GM12891 (cell line): ENCODE data around the gene NDFIP2.

Experiments used
- DNase-seq: peaks from one replicate; pipeline ENCODE4 v3.0.0; 2011; ENCODE audit warnings: low spot score; ENCODE audit not compliant: insufficient read length
- FAIRE-seq: peaks from 2 replicates; lab custom pipeline; 2011; peaks lifted over from hg19 to GRCh38; lab: Jason Lieb, UNC
- PAX5 ChIP-seq: IDR thresholded peaks from 2 replicates; pipeline ENCODE4 v1.6.1; 2011; ENCODE audit warnings: low read length, moderate library complexity, mild to moderate bottlenecking; ENCODE audit not compliant: insufficient read depth, severe bottlenecking
- POLR2A ChIP-seq: IDR thresholded peaks from 2 replicates; pipeline ENCODE4 v1.6.1; 2011; ENCODE audit warnings: low read depth, low read length, control low read depth
- POLR2AphosphoS5 ChIP-seq: IDR thresholded peaks from 2 replicates; pipeline ENCODE4 v1.6.1; 2011; ENCODE audit warnings: low read depth, low read length, control low read depth
- POU2F2 ChIP-seq: IDR thresholded peaks from 2 replicates; pipeline ENCODE4 v1.6.1; 2011; ENCODE audit warnings: low read depth, mild to moderate bottlenecking, control low read depth, low read length, moderate library complexity
- SPI1 ChIP-seq: IDR thresholded peaks from 2 replicates; pipeline ENCODE4 v1.6.1; 2011; ENCODE audit warnings: low read depth, low read length, control low read depth
- TAF1 ChIP-seq: IDR thresholded peaks from 2 replicates; pipeline ENCODE4 v1.6.1; 2011; ENCODE audit warnings: low read depth, low read length, control low read depth

NDFIP2 gene

GRCh38 chr13:79528356-79528755 lies 47.4 kb downstream of the NDFIP2 start:
- no peak for FAIRE-seq
- no peak for TF ChIP-seq PAX5
- TF ChIP-seq POLR2AphosphoS5 = no peak
- no peak for TF ChIP-seq TAF1
- TF ChIP-seq SPI1 = no peak
- no peak for TF ChIP-seq POU2F2
- TF ChIP-seq POLR2A = no peak
- no peak for DNase-seq

DNA sequence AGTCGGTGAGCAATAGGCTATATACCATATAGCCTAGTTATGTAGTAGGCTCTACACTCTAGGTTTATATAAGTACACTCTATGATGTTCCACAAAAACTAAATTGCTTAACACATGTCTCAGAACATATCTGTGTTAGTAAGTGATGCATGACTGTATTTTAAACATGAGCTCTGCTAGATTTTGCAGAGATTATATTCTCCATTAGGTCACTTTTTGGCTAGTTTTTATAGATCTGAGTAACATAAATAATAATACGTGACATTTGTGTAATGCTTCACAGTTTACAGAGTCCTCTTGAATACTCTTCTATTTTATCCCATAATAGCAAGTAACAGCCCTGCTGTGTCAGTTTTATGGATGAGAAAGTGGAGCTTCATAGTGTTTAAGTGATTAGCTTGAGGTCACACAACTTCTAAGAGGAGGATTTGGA lies 47.8 kb downstream of the NDFIP2 start:
- FAIRE-seq = no peak
- DNase-seq = no peak
- TF ChIP-seq TAF1 (no peak), POU2F2 (no peak), POLR2A (no peak), PAX5 (no peak), POLR2AphosphoS5 (no peak), SPI1 (no peak)

- no peak for DNase-seq
- TF ChIP-seq POLR2AphosphoS5 = no peak
- no peak for TF ChIP-seq PAX5
- no peak for TF ChIP-seq SPI1
- no peak for TF ChIP-seq POLR2A
- TF ChIP-seq POU2F2 = no peak
- FAIRE-seq = no peak
These were observed 48.9 kb downstream of the NDFIP2 start for GRCh38 chr13:79529817-79530216.

- FAIRE-seq = no peak
- no peak for TF ChIP-seq POU2F2
- TF ChIP-seq POLR2AphosphoS5 = no peak
- no peak for TF ChIP-seq PAX5
- TF ChIP-seq SPI1 = no peak
- TF ChIP-seq TAF1 = no peak
- TF ChIP-seq POLR2A = no peak
- DNase-seq = no peak
These were observed 49.3 kb downstream of the NDFIP2 start for GRCh38 chr13:79530270-79530669.

DNA sequence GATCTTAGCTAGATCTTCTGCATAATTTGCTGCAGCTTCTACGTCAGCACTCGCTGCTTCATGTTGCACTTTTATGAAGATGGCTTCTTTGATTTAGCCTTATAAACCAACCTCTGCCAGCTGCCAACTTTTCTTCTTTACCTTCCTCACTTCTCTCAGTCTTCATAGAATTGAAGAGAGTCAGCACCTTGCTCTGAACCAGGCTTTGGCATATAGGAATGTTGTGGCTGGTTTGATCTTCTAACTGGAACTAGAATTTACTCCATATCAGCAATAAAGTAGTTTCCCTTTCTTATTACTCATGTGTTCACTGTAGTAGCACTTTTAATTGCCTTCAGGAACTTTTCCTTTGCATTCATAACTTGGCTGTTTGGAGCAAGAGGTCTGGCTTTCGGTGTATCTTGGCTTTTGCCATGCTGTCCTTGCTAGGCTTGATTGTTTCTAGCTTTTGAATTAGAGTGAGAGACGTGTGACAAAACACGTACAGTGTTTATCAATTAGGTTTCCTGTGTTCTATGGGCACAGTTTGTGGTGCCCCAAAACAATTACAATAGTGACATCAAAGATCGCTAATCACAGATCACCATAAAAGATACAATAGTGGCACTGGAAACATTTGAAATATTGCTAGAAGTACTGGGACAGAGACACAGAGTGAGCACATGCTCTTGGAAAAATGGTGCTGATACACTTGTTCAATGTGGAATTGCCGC lies 50.7 kb downstream of the NDFIP2 start:
- no peak for TF ChIP-seq TAF1
- no peak for TF ChIP-seq POLR2A
- no peak for TF ChIP-seq POLR2AphosphoS5
- TF ChIP-seq POU2F2 = no peak
- no peak for TF ChIP-seq SPI1
- TF ChIP-seq PAX5 = no peak
- DNase-seq (no peak), FAIRE-seq (no peak)

DNA sequence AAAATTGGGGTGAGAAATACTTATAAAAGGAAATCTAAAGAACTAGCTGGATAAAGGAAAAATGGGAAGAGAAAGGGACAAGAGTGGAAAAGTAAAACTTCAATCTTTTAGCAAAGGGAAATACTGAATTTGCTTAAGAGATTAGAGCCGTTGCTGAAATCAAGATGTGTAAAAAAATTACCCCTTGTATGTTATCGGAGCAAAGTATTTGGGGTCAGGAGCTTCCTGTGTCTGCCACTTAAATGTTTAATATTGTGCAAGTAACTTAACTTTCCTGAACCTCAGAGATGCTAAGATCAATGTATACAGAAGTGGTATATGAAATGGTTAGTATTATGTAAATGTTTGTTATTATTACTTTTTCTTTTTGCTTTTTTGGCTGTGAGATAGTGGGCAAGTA lies 51.6 kb downstream of the NDFIP2 start:
- FAIRE-seq = no peak
- no peak for DNase-seq
- no peak for TF ChIP-seq POLR2A
- TF ChIP-seq SPI1 = no peak
- no peak for TF ChIP-seq POLR2AphosphoS5
- no peak for TF ChIP-seq TAF1
- TF ChIP-seq POU2F2 = no peak

DNA sequence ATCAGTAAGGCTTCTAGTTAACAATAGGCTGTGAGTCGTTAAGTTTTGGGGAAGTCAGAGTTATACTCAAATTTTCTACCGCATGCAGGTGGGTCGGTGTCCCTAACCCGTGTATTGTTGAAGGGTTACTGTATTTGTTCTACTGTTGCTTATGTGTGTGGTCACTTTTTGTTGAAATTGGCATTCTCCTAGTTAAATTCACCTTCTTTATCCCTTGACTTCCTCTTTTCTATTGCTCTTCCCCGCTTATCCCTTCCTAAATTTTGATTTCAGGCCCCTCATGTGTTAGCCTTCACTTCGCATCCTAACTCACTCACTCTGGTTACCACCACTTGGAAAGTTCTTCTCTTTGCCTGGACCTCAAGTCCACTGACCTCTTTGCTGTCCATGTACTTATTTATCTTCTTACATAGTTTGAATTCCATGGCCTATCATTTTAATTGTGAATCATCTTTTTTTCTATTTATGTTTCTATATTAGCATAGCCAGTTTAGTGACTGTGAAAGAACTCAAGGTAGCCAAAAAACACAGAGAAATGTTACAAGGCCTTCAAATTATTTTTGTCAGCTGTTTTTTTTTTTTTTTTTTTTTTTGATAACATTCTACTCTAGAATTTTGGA lies 52.9 kb downstream of the NDFIP2 start:
- DNase-seq (no peak), FAIRE-seq (no peak)
- TF ChIP-seq TAF1 (no peak), SPI1 (0 out of 2 replicates have a peak, but pooled peaks have one; percentile 21), PAX5 (no peak), POLR2A (no peak)

DNA sequence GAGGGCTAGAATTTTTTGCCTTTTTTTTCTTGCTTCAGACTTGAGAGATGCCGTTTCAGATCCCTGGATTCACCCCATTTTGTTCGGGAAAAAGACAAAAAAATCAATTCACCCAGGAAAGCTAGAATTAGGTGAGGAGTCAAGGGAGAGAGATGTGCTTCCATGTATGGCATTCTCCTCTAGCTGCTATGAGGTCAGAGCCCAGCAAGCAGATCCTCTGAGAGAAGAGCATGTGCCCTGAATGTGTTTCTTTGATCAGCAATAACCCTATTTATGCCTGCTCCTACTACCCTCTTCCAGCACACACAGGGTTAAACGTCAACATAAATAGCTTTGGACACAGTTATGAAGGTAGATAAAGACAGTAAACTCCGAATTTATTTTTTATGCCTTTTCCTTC lies 53.6 kb downstream of the NDFIP2 start:
- no peak for DNase-seq

GRCh38 chr13:79538757-79539156 lies 57.8 kb downstream of the NDFIP2 start:
- FAIRE-seq = no peak
- DNase-seq = no peak
- TF ChIP-seq PAX5 (no peak), SPI1 (no peak), POLR2AphosphoS5 (no peak), POLR2A (no peak), TAF1 (no peak), POU2F2 (no peak)

More for the DNA sequence above, 53.6 kb downstream of the NDFIP2 start:
- FAIRE-seq = no peak
- no peak for TF ChIP-seq POLR2AphosphoS5
- TF ChIP-seq POLR2A = no peak
- TF ChIP-seq POU2F2 = no peak
- TF ChIP-seq PAX5 = no peak
- no peak for TF ChIP-seq TAF1
- TF ChIP-seq SPI1 = no peak

GRCh38 chr13:79540504-79540903 lies 59.5 kb downstream of the NDFIP2 start:
- no peak for TF ChIP-seq SPI1
- no peak for TF ChIP-seq POU2F2
- TF ChIP-seq PAX5 = no peak
- FAIRE-seq (no peak), DNase-seq (no peak)
